Measurements from ENCODE around the gene GRAP2. TPM values are rescaled to one million over a fixed set of nuclear protein-coding genes. Genes with fewer than 3 reads are reported as not detected.

Gene GRAP2
- total and polyA plus RNA-seq, 9 of the 15 experiments (the other 6 are each of a cell fraction or from before 2014, with no cell fraction given), result 4.8 to 88.7 (median 60.4) TPM

DNA sequence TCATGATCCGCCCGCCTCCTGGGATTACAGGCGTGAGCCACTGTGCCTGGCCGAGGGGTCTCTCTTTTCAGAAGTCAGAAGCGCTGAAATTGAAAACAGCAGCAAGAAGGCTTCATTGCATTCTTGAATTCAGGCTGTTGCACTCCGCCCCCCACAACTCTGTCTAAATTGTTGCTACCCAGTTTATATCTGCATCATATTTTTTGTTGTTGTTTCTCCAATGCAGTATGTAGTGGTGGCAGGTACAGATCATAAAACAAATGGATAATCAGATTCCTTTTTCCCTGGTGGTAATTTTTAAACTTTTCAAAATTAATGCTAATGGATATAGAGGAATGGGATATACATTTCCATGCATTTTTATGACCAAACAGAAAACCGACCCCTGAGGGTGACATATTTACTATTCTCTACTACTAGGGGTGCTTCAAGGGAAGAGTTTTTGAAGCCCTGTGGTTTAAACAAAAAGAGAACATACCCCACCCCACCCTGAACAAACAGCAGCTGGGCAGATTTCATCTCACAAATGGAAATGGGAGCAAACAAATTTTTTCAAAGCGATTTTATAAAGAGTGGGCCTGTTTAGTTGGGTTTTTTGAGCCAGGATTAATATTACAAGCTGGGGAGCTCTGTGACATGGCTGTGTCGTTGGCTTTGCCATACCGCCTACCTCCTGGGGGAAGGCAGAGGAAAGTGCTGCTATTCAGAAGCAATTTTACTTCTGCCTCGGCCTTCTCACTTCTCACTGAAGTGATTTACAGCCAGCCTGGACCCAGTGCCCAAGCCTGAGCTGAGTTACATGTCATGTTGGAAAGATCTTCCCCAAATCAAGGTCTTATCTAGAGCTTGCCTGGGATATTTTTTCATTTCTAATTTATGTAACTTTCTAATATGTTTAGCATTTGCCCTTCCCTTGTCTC lies 43.3 kb downstream of the GRAP2 start (continued):
- peak; percentile 22; the same call in 1 of the 2 replicates for TF ChIP-seq PKNOX1 (IDR thresholded peaks at IDR 0.05)
- TF ChIP-seq ZBTB1 (CRISPR knock-in tag; IDR thresholded peaks at IDR 0.05; ENCODE audit: borderline replicate concordance, low read depth), result no peak
- no peak for TF ChIP-seq USF1 (CRISPR knock-in tag; IDR thresholded peaks at IDR 0.05)
- TF ChIP-seq ARID4B (CRISPR knock-in tag; IDR thresholded peaks at IDR 0.05), result no peak
- TF ChIP-seq SRSF7 (optimal IDR thresholded peaks at IDR 0.05; ENCODE audit: low read depth, low read length), result no peak
- TF ChIP-seq, protein P1, sequence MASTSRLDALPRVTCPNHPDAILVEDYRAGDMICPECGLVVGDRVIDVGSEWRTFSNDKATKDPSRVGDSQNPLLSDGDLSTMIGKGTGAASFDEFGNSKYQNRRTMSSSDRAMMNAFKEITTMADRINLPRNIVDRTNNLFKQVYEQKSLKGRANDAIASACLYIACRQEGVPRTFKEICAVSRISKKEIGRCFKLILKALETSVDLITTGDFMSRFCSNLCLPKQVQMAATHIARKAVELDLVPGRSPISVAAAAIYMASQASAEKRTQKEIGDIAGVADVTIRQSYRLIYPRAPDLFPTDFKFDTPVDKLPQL (IDR thresholded peaks at IDR 0.05; ENCODE audit: extremely low read depth, insufficient read length), result no peak
- TF ChIP-seq ZNF695 (CRISPR knock-in tag; IDR thresholded peaks at IDR 0.05), result no peak
- TF ChIP-seq CEBPG (CRISPR knock-in tag; IDR thresholded peaks at IDR 0.05), result no peak
- TF ChIP-seq CEBPG (tag; conservative IDR thresholded peaks at IDR 0.05 in 1 of 2, IDR thresholded peaks at IDR 0.05 in 1 of 2), result no peak
- no peak for TF ChIP-seq SMAD4 (CRISPR knock-in tag; conservative IDR thresholded peaks at IDR 0.05)
- no peak for TF ChIP-seq PRMT5 (CRISPR knock-in tag; IDR thresholded peaks at IDR 0.05)
- no peak for TF ChIP-seq MTF1 (CRISPR knock-in tag; IDR thresholded peaks at IDR 0.05; ENCODE audit: borderline replicate concordance)
- TF ChIP-seq, protein P2, sequence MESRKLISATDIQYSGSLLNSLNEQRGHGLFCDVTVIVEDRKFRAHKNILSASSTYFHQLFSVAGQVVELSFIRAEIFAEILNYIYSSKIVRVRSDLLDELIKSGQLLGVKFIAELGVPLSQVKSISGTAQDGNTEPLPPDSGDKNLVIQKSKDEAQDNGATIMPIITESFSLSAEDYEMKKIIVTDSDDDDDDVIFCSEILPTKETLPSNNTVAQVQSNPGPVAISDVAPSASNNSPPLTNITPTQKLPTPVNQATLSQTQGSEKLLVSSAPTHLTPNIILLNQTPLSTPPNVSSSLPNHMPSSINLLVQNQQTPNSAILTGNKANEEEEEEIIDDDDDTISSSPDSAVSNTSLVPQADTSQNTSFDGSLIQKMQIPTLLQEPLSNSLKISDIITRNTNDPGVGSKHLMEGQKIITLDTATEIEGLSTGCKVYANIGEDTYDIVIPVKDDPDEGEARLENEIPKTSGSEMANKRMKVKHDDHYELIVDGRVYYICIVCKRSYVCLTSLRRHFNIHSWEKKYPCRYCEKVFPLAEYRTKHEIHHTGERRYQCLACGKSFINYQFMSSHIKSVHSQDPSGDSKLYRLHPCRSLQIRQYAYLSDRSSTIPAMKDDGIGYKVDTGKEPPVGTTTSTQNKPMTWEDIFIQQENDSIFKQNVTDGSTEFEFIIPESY (CRISPR knock-in tag; IDR thresholded peaks at IDR 0.05), result peak; percentile 78

Measured in K562 (cell line).